HEK293 (cell line): ENCODE data around the gene LRRTM2.

ENCODE experiments used
- CTCF ChIA-PET: fragments of 350-600 bp; formaldehyde crosslinking; extraction: SDS; loops from one replicate; lab custom pipeline; 2021; ENCODE audit warnings: antibody characterized with exemption; lab: Yijun Ruan, JAX
- POLR2A ChIA-PET: fragments of 300-600 bp; formaldehyde crosslinking; extraction: SDS; loops from one replicate; lab custom pipeline; 2020; ENCODE audit warnings: antibody characterized with exemption, inconsistent platforms; lab: Yijun Ruan, JAX
- H3K27ac ChIP-seq: fragments of 200-500 bp; sonication (Bioruptor generic); 2 replicates; pipeline ENCODE4 v1.5.1; 2014; ENCODE audit warnings: low read depth, low read length, control low read depth, inconsistent platforms; ENCODE audit errors: extremely low read depth
- H3K36me3 ChIP-seq, 2 experiments: fragments of 200-500 bp in 1 of 2; sonication (Bioruptor generic) in 1 of 2; 1 replicate in 1 of 2; 2 replicates in 1 of 2; pipeline ENCODE4 v1.5.1; 2014 to 2017; ENCODE audit warnings: inconsistent platforms in 2 of 2, low read length in 2 of 2; ENCODE audit not compliant: control insufficient read depth in 2 of 2, insufficient read depth in 1 of 2
- H3K4me1 ChIP-seq: fragments of 200-500 bp; sonication (Bioruptor generic); 2 replicates; pipeline ENCODE4 v1.5.1; 2014; ENCODE audit warnings: mild to moderate bottlenecking, low read length, inconsistent platforms; ENCODE audit not compliant: control insufficient read depth, insufficient read depth
- H3K4me3 ChIP-seq: 2 replicates; pipeline ENCODE4 v1.5.1; 2011; ENCODE audit warnings: low read depth, mild to moderate bottlenecking, control low read depth, low read length, moderate library complexity
- H3K9me3 ChIP-seq: fragments of 200-500 bp; sonication (Bioruptor generic); 2 replicates; pipeline ENCODE4 v1.5.1; 2014; ENCODE audit warnings: low read depth, low read length, inconsistent platforms; ENCODE audit not compliant: control insufficient read depth, insufficient read depth
- BCL11B ChIP-seq: fragments of 450-650 bp; formaldehyde crosslinking; IDR thresholded peaks from 2 replicates; pipeline ENCODE4 v1.5.1; 2016; ENCODE audit warnings: low read depth, missing biosample characterization, missing genetic modification characterization
- EGR2 ChIP-seq: fragments of 450-650 bp; formaldehyde crosslinking; IDR thresholded peaks from 2 replicates; pipeline ENCODE4 v1.5.1; 2016; ENCODE audit warnings: low read depth, missing biosample characterization, missing genetic modification characterization
- HOXC10 ChIP-seq: sonication (generic); formaldehyde crosslinking; IDR thresholded peaks from 2 replicates; pipeline ENCODE4 v1.8.1; 2023; ENCODE audit warnings: mild to moderate bottlenecking, missing genetic modification reagents
- OVOL3 ChIP-seq: fragments of 450-650 bp; formaldehyde crosslinking; IDR thresholded peaks from 2 replicates; pipeline ENCODE4 v1.5.1; 2016; ENCODE audit warnings: missing biosample characterization, missing genetic modification characterization
- YY2 ChIP-seq: fragments of 450-650 bp; formaldehyde crosslinking; IDR thresholded peaks from 2 replicates; pipeline ENCODE4 v1.5.1; 2016; ENCODE audit warnings: missing biosample characterization, missing genetic modification characterization
- ZBTB20 ChIP-seq: fragments of 450-650 bp; formaldehyde crosslinking; IDR thresholded peaks from 2 replicates; pipeline ENCODE4 v1.5.1; 2016; ENCODE audit warnings: missing biosample characterization, missing genetic modification characterization
- ZBTB21 ChIP-seq: fragments of 450-650 bp; formaldehyde crosslinking; IDR thresholded peaks from 2 replicates; pipeline ENCODE4 v1.5.1; 2017; ENCODE audit warnings: missing biosample characterization, missing genetic modification characterization
- ZIC2 ChIP-seq: fragments of 450-650 bp; formaldehyde crosslinking; IDR thresholded peaks from 2 replicates; pipeline ENCODE4 v1.5.1; 2016; ENCODE audit warnings: missing biosample characterization, missing genetic modification characterization
- ZNF157 ChIP-seq: fragments of 450-650 bp; formaldehyde crosslinking; IDR thresholded peaks from 2 replicates; pipeline ENCODE4 v1.5.1; 2016; ENCODE audit warnings: missing biosample characterization, missing genetic modification characterization
- ZNF214 ChIP-seq: fragments of 450-650 bp; formaldehyde crosslinking; IDR thresholded peaks from 2 replicates; pipeline ENCODE4 v1.5.1; 2017; ENCODE audit warnings: missing biosample characterization, mild to moderate bottlenecking, missing genetic modification characterization, borderline replicate concordance
- ZNF23 ChIP-seq: fragments of 450-650 bp; formaldehyde crosslinking; IDR thresholded peaks from 2 replicates; pipeline ENCODE4 v1.5.1; 2016; ENCODE audit warnings: missing biosample characterization, missing genetic modification characterization, borderline replicate concordance
- ZNF404 ChIP-seq: fragments of 450-650 bp; formaldehyde crosslinking; IDR thresholded peaks from 2 replicates; pipeline ENCODE4 v1.5.1; 2017; ENCODE audit warnings: missing biosample characterization, missing genetic modification characterization
- ZNF544 ChIP-seq: fragments of 450-650 bp; formaldehyde crosslinking; IDR thresholded peaks from 2 replicates; pipeline ENCODE4 v1.5.0; 2017; ENCODE audit warnings: missing biosample characterization, missing genetic modification characterization
- ZNF621 ChIP-seq: fragments of 450-650 bp; formaldehyde crosslinking; IDR thresholded peaks from 2 replicates; pipeline ENCODE4 v1.5.1; 2017; ENCODE audit warnings: missing biosample characterization, missing genetic modification characterization
- ZNF626 ChIP-seq: fragments of 450-650 bp; sonication (Bioruptor Pico); formaldehyde crosslinking; IDR thresholded peaks from 2 replicates; pipeline ENCODE4 v1.5.1; 2018; ENCODE audit warnings: missing biosample characterization, missing genetic modification characterization, inconsistent platforms
- ZNF654 ChIP-seq: fragments of 450-650 bp; formaldehyde crosslinking; IDR thresholded peaks from 2 replicates; pipeline ENCODE4 v1.5.1; 2016; ENCODE audit warnings: low read depth, missing biosample characterization, missing genetic modification characterization
- ZSCAN16 ChIP-seq: fragments of 450-650 bp; formaldehyde crosslinking; IDR thresholded peaks from 2 replicates; pipeline ENCODE4 v1.5.1; 2016; ENCODE audit warnings: missing biosample characterization, missing genetic modification characterization
- ZSCAN23 ChIP-seq: fragments of 450-650 bp; formaldehyde crosslinking; IDR thresholded peaks from 2 replicates; pipeline ENCODE4 v1.5.1; 2016; ENCODE audit warnings: missing biosample characterization, missing genetic modification characterization
- TF ChIP-seq, protein P1 (sequence below): fragments of 450-650 bp; formaldehyde crosslinking; IDR thresholded peaks from 2 replicates; pipeline ENCODE4 v1.5.1; 2016; ENCODE audit warnings: missing biosample characterization, missing genetic modification characterization
- TF ChIP-seq, protein P2 (sequence below): fragments of 450-650 bp; formaldehyde crosslinking; IDR thresholded peaks from 2 replicates; pipeline ENCODE4 v1.5.1; 2016; ENCODE audit warnings: missing biosample characterization, missing genetic modification characterization
- TF ChIP-seq, protein P3 (sequence below): fragments of 450-650 bp; formaldehyde crosslinking; IDR thresholded peaks from 2 replicates; pipeline ENCODE4 v1.5.1; 2016; ENCODE audit warnings: missing biosample characterization, missing genetic modification characterization, low read depth
- TF ChIP-seq, protein P4 (sequence below): fragments of 450-650 bp; formaldehyde crosslinking; IDR thresholded peaks from 2 replicates; pipeline ENCODE4 v1.5.1; 2016; ENCODE audit warnings: missing biosample characterization, missing genetic modification characterization
- TF ChIP-seq, protein P5 (sequence below): fragments of 450-650 bp; formaldehyde crosslinking; IDR thresholded peaks from 2 replicates; pipeline ENCODE4 v1.5.1; 2016; ENCODE audit warnings: missing biosample characterization, missing genetic modification characterization

LRRTM2 gene

DNA sequence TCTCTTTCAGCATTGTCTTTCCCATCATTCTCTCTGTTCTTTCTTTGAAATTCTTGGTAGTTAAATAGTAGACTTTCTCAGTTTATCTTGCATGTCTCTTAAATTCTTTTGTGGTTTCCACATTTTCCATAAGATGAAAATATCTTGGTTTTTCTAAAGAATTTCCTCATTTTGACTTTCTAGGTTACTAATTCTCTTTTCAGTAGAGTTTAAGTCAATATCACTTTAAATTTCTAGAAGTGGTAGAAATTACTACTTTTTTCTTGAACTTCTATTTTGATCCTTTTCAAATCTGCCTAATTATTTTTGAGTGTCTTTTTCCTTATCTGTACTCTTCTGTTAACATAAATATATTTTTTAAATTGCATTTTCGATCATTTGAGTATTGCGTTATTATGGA, 23.6 kb upstream of the LRRTM2 start (continued):
- TF ChIP-seq ZSCAN23 (tag by site-specific recombination): no peak
- TF ChIP-seq ZNF654: no peak
- TF ChIP-seq YY2 (tag by site-specific recombination): no peak
- TF ChIP-seq ZNF23 (tag by site-specific recombination): no peak
- TF ChIP-seq, protein P1, sequence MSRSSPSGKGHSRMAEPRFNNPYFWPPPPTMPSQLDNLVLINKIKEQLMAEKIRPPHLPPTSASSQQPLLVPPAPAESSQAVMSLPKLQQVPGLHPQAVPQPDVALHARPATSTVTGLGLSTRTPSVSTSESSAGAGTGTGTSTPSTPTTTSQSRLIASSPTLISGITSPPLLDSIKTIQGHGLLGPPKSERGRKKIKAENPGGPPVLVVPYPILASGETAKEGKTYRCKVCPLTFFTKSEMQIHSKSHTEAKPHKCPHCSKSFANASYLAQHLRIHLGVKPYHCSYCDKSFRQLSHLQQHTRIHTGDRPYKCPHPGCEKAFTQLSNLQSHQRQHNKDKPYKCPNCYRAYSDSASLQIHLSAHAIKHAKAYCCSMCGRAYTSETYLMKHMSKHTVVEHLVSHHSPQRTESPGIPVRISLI: no peak
- no peak for TF ChIP-seq ZIC2 (tag by site-specific recombination)

DNA sequence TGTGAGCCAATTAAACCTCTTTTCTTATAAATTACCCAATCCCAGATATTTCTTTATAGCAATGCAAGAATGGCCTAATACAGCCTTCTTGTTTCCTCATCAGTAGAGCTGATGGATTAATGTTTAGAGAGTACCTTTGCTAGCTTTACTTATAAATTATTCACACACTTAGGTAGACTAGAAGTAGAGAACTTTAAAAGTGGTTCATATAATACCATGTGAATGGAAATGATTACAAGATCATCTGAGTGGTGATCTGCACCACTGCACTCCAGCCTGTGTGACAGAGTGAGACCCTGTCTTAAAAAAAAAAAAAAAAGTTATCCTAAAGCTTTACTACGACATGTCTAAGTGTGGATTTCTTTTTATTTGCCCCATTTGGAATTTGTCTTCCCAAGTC, 23.2 kb upstream of the LRRTM2 start:
- H3K4me1 ChIP-seq: no peaks in the 10 kb centered on the region
- ChIA-PET POLR2A (no interaction called here), CTCF (no interaction called here)

More for the DNA sequence above, 23.2 kb upstream of the LRRTM2 start:
- Histone ChIP-seq H3K27ac (no peak overlapping the region), H3K4me3 (no peak overlapping the region), H3K9me3 (no peaks in the 10 kb centered on the region), H3K36me3 (peaks cover 3 to 10% of the 10 kb centered on the region in 2 experiments; a peak in 2 of 3 replicates)
- TF ChIP-seq, protein P2, sequence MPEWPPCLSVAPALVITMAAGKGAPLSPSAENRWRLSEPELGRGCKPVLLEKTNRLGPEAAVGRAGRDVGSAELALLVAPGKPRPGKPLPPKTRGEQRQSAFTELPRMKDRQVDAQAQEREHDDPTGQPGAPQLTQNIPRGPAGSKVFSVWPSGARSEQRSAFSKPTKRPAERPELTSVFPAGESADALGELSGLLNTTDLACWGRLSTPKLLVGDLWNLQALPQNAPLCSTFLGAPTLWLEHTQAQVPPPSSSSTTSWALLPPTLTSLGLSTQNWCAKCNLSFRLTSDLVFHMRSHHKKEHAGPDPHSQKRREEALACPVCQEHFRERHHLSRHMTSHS: no peak
- no peak for TF ChIP-seq ZBTB21 (tag by site-specific recombination)
- TF ChIP-seq ZNF404 (tag by site-specific recombination): no peak
- TF ChIP-seq, protein P3, sequence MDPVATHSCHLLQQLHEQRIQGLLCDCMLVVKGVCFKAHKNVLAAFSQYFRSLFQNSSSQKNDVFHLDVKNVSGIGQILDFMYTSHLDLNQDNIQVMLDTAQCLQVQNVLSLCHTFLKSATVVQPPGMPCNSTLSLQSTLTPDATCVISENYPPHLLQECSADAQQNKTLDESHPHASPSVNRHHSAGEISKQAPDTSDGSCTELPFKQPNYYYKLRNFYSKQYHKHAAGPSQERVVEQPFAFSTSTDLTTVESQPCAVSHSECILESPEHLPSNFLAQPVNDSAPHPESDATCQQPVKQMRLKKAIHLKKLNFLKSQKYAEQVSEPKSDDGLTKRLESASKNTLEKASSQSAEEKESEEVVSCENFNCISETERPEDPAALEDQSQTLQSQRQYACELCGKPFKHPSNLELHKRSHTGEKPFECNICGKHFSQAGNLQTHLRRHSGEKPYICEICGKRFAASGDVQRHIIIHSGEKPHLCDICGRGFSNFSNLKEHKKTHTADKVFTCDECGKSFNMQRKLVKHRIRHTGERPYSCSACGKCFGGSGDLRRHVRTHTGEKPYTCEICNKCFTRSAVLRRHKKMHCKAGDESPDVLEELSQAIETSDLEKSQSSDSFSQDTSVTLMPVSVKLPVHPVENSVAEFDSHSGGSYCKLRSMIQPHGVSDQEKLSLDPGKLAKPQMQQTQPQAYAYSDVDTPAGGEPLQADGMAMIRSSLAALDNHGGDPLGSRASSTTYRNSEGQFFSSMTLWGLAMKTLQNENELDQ (tag by site-specific recombination): no peak
- TF ChIP-seq OVOL3: no peak
- TF ChIP-seq ZSCAN16 (tag by site-specific recombination): no peak
- TF ChIP-seq ZNF544 (tag by site-specific recombination): no peak
- TF ChIP-seq, protein P4, sequence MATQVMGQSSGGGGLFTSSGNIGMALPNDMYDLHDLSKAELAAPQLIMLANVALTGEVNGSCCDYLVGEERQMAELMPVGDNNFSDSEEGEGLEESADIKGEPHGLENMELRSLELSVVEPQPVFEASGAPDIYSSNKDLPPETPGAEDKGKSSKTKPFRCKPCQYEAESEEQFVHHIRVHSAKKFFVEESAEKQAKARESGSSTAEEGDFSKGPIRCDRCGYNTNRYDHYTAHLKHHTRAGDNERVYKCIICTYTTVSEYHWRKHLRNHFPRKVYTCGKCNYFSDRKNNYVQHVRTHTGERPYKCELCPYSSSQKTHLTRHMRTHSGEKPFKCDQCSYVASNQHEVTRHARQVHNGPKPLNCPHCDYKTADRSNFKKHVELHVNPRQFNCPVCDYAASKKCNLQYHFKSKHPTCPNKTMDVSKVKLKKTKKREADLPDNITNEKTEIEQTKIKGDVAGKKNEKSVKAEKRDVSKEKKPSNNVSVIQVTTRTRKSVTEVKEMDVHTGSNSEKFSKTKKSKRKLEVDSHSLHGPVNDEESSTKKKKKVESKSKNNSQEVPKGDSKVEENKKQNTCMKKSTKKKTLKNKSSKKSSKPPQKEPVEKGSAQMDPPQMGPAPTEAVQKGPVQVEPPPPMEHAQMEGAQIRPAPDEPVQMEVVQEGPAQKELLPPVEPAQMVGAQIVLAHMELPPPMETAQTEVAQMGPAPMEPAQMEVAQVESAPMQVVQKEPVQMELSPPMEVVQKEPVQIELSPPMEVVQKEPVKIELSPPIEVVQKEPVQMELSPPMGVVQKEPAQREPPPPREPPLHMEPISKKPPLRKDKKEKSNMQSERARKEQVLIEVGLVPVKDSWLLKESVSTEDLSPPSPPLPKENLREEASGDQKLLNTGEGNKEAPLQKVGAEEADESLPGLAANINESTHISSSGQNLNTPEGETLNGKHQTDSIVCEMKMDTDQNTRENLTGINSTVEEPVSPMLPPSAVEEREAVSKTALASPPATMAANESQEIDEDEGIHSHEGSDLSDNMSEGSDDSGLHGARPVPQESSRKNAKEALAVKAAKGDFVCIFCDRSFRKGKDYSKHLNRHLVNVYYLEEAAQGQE (tag by site-specific recombination): no peak
- TF ChIP-seq BCL11B (tag by site-specific recombination): no peak
- no peak for TF ChIP-seq ZBTB20
- TF ChIP-seq ZNF214 (tag by site-specific recombination): no peak
- TF ChIP-seq EGR2 (tag by site-specific recombination): no peak
- no peak for TF ChIP-seq ZNF157 (tag by site-specific recombination)
- no peak for TF ChIP-seq ZNF626 (tag by site-specific recombination)
- no peak for TF ChIP-seq HOXC10 (CRISPR knock-in tag)
- TF ChIP-seq ZNF621 (tag by site-specific recombination): no peak
- TF ChIP-seq, protein P5, sequence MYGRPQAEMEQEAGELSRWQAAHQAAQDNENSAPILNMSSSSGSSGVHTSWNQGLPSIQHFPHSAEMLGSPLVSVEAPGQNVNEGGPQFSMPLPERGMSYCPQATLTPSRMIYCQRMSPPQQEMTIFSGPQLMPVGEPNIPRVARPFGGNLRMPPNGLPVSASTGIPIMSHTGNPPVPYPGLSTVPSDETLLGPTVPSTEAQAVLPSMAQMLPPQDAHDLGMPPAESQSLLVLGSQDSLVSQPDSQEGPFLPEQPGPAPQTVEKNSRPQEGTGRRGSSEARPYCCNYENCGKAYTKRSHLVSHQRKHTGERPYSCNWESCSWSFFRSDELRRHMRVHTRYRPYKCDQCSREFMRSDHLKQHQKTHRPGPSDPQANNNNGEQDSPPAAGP (tag by site-specific recombination): no peak
